Loucy (cell line): Measurements from ENCODE around the gene TP53I13.

Experiments used
- H2AFZ ChIP-seq: fragments of 200-600 bp; sonication (generic); 2 replicates; pipeline ENCODE4 v1.6.0; 2016; ENCODE audit warnings: antibody characterized with exemption, mild to moderate bottlenecking, low read length, moderate library complexity
- H3F3A ChIP-seq: fragments of 200-600 bp; 2 replicates; pipeline ENCODE4 v1.6.0; 2016; ENCODE audit warnings: antibody characterized with exemption, low read depth, mild to moderate bottlenecking
- H3K27me3 ChIP-seq: fragments of 200-600 bp; sonication (generic); 2 replicates; pipeline ENCODE4 v1.6.1; 2014; ENCODE audit warnings: low read length, mild to moderate bottlenecking; ENCODE audit not compliant: insufficient read depth, poor library complexity, severe bottlenecking
- H3K36me3 ChIP-seq: fragments of 200-600 bp; sonication (generic); 2 replicates; pipeline ENCODE4 v1.6.1; 2016; ENCODE audit warnings: low read length; ENCODE audit not compliant: insufficient read depth
- H3K4me1 ChIP-seq: fragments of 200-600 bp; sonication (generic); 2 replicates; pipeline ENCODE4 v1.5.1; 2014; ENCODE audit warnings: low read length, mild to moderate bottlenecking; ENCODE audit not compliant: insufficient read depth, poor library complexity, severe bottlenecking
- H3K4me2 ChIP-seq: fragments of 200-600 bp; sonication (generic); 2 replicates; pipeline ENCODE4 v1.6.0; 2014; ENCODE audit warnings: antibody characterized with exemption, low read length, low read depth, mild to moderate bottlenecking; ENCODE audit not compliant: poor library complexity, severe bottlenecking
- H3K4me3 ChIP-seq: fragments of 200-600 bp; sonication (generic); 2 replicates; pipeline ENCODE4 v1.5.1; 2014; ENCODE audit warnings: low read length, mild to moderate bottlenecking, mixed read lengths; ENCODE audit not compliant: poor library complexity, severe bottlenecking
- H3K79me2 ChIP-seq: fragments of 200-600 bp; sonication (generic); 2 replicates; pipeline ENCODE4 v1.6.1; 2014; ENCODE audit warnings: low read length; ENCODE audit not compliant: insufficient read depth
- H3K9ac ChIP-seq: fragments of 200-600 bp; sonication (generic); 2 replicates; pipeline ENCODE4 v1.6.0; 2014; ENCODE audit warnings: mild to moderate bottlenecking, low read depth, low read length, moderate library complexity; ENCODE audit not compliant: poor library complexity, severe bottlenecking
- H3K9me2 ChIP-seq: fragments of 200-600 bp; sonication (generic); replicated peaks from 2 replicates; pipeline ENCODE4 v1.6.1; 2016; ENCODE audit warnings: low read depth, low read length, mixed read lengths
- H3K9me3 ChIP-seq: fragments of 200-600 bp; sonication (generic); 2 replicates; pipeline ENCODE4 v1.6.1; 2014; ENCODE audit warnings: mild to moderate bottlenecking, antibody characterized with exemption, low read length, low read depth; ENCODE audit not compliant: insufficient read depth
- H4K20me1 ChIP-seq: fragments of 200-600 bp; sonication (generic); 2 replicates; pipeline ENCODE4 v1.6.0; 2014; ENCODE audit warnings: antibody characterized with exemption, low read length, mild to moderate bottlenecking; ENCODE audit not compliant: insufficient read depth, poor library complexity, severe bottlenecking
- CTCF ChIP-seq: fragments of 200-600 bp; sonication (generic); conservative IDR thresholded peaks from 2 replicates; pipeline ENCODE4 v1.5.1; 2014; ENCODE audit warnings: mild to moderate bottlenecking, antibody characterized with exemption, low read length
- EZH2phosphoT487 ChIP-seq: fragments of 200-600 bp; IDR thresholded peaks from 2 replicates; pipeline ENCODE4 v1.6.1; 2018; ENCODE audit warnings: antibody characterized with exemption, mild to moderate bottlenecking, moderate library complexity, borderline replicate concordance

The TP53I13 gene

GRCh38 chr17:29608986-29609385, 40.5 kb downstream of the TP53I13 start:
- no peaks in the 10 kb centered on the region for H3K4me1 ChIP-seq
- no peaks in the 10 kb centered on the region for H3F3A ChIP-seq
- H3K4me3 ChIP-seq = no peak overlapping the region
- no peaks in the 10 kb centered on the region for H4K20me1 ChIP-seq
- no peaks in the 10 kb centered on the region for H3K9me2 ChIP-seq
- H3K9me3 ChIP-seq = no peaks in the 10 kb centered on the region
- no peak overlapping the region for H2AFZ ChIP-seq
- H3K27me3 ChIP-seq = no peaks in the 10 kb centered on the region
- no peak overlapping the region for H3K9ac ChIP-seq
- H3K79me2 ChIP-seq = no peaks in the 10 kb centered on the region
- no peak overlapping the region for H3K4me2 ChIP-seq
- TF ChIP-seq EZH2phosphoT487 (no peak), CTCF (no peak)
- H3K36me3 ChIP-seq = no peaks in the 10 kb centered on the region

GRCh38 chr17:29610395-29610794, 41.9 kb downstream of the TP53I13 start:
- Histone ChIP-seq H3K27me3 (no peaks in the 10 kb centered on the region), H3K9me2 (no peaks in the 10 kb centered on the region), H3K36me3 (no peaks in the 10 kb centered on the region), H3K9ac (no peak overlapping the region), H3K4me3 (no peak overlapping the region), H3K9me3 (no peaks in the 10 kb centered on the region), H3K4me2 (no peak overlapping the region), H4K20me1 (no peaks in the 10 kb centered on the region), H2AFZ (no peak overlapping the region), H3K4me1 (no peaks in the 10 kb centered on the region), H3K79me2 (no peaks in the 10 kb centered on the region), H3F3A (no peaks in the 10 kb centered on the region)
- TF ChIP-seq CTCF = no peak
- no peak for TF ChIP-seq EZH2phosphoT487

- H3F3A ChIP-seq = no peaks in the 10 kb centered on the region
- no peak overlapping the region for H2AFZ ChIP-seq
- H3K4me2 ChIP-seq = no peak overlapping the region
- no peaks in the 10 kb centered on the region for H3K27me3 ChIP-seq
- H3K9ac ChIP-seq = no peak overlapping the region
- no peak overlapping the region for H3K4me3 ChIP-seq
- no peaks in the 10 kb centered on the region for H3K4me1 ChIP-seq
- H3K9me3 ChIP-seq = no peaks in the 10 kb centered on the region
- TF ChIP-seq CTCF (no peak), EZH2phosphoT487 (no peak)
- no peaks in the 10 kb centered on the region for H3K79me2 ChIP-seq
- H4K20me1 ChIP-seq = no peaks in the 10 kb centered on the region
- H3K9me2 ChIP-seq = no peaks in the 10 kb centered on the region
- H3K36me3 ChIP-seq = no peaks in the 10 kb centered on the region
Measured at GRCh38 chr17:29611351-29612093, 43.0 kb downstream of the TP53I13 start.
